Peyer's patch (tissue), 4 donors: ENCODE data around the gene CEACAM4. TPM values are rescaled to one million over a fixed set of nuclear protein-coding genes. Genes with fewer than 3 reads are reported as not detected.

Experiments
- DNase-seq, 3 donors: peaks; one replicate each; pipeline ENCODE4 v3.0.0-alpha.2; 2017 to 2019
- H3K27ac ChIP-seq, 4 donors: fragments of 200-600 bp; sonication (generic); one replicate each; pipeline ENCODE4 v1.5.1; 2016 to 2019
- H3K27me3 ChIP-seq, 2 donors: fragments of 200-600 bp; sonication (generic); one replicate each; pipeline ENCODE4 v1.5.1; 2019
- H3K36me3 ChIP-seq, 3 donors: fragments of 200-600 bp; sonication (generic); one replicate each; pipeline ENCODE4 v1.5.1; 2016 to 2019
- H3K4me1 ChIP-seq, 4 donors: fragments of 200-600 bp; sonication (generic); one replicate each; pipeline ENCODE4 v1.5.1; 2016 to 2019
- H3K4me3 ChIP-seq, 4 donors: fragments of 200-600 bp; sonication (generic); 1 replicate in 3 of 4; 2 replicates in 1 of 4; pipeline ENCODE4 v1.5.1; 2016 to 2019; ENCODE audit warnings: mild to moderate bottlenecking in 1 of 4
- H3K9me3 ChIP-seq, 4 donors: fragments of 200-600 bp; sonication (generic); one replicate each; pipeline ENCODE4 v1.5.1; 2016 to 2019; ENCODE audit warnings: mild to moderate bottlenecking in 1 of 4
- CTCF ChIP-seq, 6 experiments: fragments of 450-650 bp in 4 of 6; fragments of 200-600 bp in 2 of 6; sonication (generic) in 1 of 6; IDR thresholded peaks; one replicate each; pipeline ENCODE4 v1.5.1; 2017 to 2019; ENCODE audit warnings: antibody characterized with exemption in 6 of 6, mild to moderate bottlenecking in 3 of 6, moderate library complexity in 1 of 6
- POLR2A ChIP-seq, 2 donors: fragments of 450-650 bp; IDR thresholded peaks; one replicate each; pipeline ENCODE4 v1.5.1; 2017; ENCODE audit warnings: antibody characterized with exemption in 2 of 2, mild to moderate bottlenecking in 2 of 2, moderate library complexity in 2 of 2
- total RNA-seq, 4 donors: library from RNA; depleted of rRNA; stranded (reverse); fragments of >200 nt; gene quantifications; one replicate each; pipeline ENCODE4 v1.1.0, GENCODE V29; 2016

Gene CEACAM4
- total RNA-seq, 4 donors from 2014 or later, result not detected

DNA sequence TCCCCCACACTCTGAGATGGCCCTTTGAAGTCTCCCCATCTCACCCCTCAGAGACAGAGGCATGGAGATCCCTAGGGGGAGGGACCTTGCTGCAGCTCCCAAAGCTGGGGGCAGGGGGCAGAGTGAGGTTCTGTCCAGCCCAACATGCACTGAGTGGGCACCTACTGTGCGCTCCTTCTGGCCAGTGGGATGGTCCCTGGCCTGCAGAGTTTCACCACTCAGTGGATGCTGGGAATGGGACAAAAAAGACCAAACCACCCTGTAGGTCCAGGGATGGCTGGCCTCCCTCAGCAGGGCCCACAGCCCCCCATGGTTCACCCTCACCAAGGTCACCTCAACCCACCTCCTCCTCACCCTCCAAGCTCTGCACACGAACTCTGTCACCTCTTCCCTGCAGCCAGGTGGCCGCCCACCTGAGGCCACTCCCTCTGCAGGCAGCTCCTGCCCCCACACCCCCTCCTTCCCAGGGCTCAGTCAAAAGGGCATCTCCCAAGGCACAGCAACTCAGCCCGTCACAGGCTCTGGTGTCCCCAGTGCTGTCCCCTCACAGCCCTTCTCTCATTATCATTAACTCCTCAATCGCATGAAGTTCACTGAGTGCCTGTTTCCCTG lies 34.8 kb downstream of the CEACAM4 start:
- H3K4me1 ChIP-seq, result no peaks in the 10 kb centered on the region
- no peak overlapping the region for H3K27ac ChIP-seq
- no peaks in the 10 kb centered on the region for H3K27me3 ChIP-seq
- no peaks in the 10 kb centered on the region for H3K9me3 ChIP-seq
- H3K4me3 ChIP-seq, result no peak overlapping the region
- no peaks in the 10 kb centered on the region for H3K36me3 ChIP-seq
- TF ChIP-seq CTCF (IDR thresholded peaks at IDR 0.05) (no peak), POLR2A (IDR thresholded peaks at IDR 0.05) (no peak)
- no peak for DNase-seq

DNA sequence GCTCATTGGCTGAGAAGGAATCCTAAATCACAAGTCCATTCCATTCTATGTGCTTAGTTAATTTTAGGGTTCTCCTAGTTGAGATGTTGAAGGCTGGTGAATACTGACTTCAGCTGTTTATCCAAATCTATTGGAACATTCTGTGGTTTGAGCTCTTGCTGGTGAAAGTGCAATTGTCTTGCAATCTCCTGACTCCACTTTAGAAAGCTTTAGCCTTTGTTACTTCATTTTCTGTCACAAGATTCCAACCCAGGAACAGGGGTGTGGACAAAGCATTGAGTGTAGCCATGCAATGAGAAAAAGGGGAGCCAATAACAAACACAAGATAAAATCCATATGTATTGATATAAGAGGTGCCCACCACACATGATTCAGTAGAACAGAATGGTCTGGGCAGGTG lies 35.9 kb downstream of the CEACAM4 start:
- no peak for DNase-seq
- no peak overlapping the region for H3K4me3 ChIP-seq
- H3K27ac ChIP-seq, result no peak overlapping the region
- H3K4me1 ChIP-seq, result no peaks in the 10 kb centered on the region
- TF ChIP-seq POLR2A (IDR thresholded peaks at IDR 0.05) (no peak), CTCF (IDR thresholded peaks at IDR 0.05) (no peak)
- no peaks in the 10 kb centered on the region for H3K36me3 ChIP-seq
- H3K27me3 ChIP-seq, result no peaks in the 10 kb centered on the region
- H3K9me3 ChIP-seq, result no peaks in the 10 kb centered on the region

DNA sequence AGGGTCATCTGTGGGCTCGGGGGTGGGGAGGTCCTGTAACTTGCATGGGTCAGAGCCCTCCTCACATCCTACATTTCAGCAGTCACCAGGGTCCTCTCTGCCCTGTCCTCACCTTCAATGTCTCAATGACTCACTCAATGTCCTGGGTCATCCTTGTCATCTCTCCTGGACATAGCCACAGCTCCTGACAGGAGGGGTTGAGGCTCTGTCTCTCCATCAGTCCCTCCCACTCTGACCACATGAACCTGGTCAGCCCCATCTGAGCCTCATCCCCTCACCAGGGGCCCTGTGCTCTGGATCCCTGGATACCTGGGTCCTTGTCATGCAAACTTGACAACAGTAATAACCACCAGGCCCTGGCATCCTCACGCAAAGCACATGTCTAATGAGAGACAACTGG lies 37.5 kb downstream of the CEACAM4 start:
- Histone ChIP-seq H3K27me3 (no peaks in the 10 kb centered on the region), H3K36me3 (no peaks in the 10 kb centered on the region), H3K27ac (no peak overlapping the region), H3K4me1 (no peaks in the 10 kb centered on the region), H3K9me3 (no peaks in the 10 kb centered on the region), H3K4me3 (no peak overlapping the region)
- DNase-seq, result no peak
- no peak for TF ChIP-seq CTCF (IDR thresholded peaks at IDR 0.05)
- TF ChIP-seq POLR2A (IDR thresholded peaks at IDR 0.05), result no peak

- no peak overlapping the region for H3K27ac ChIP-seq
- TF ChIP-seq POLR2A (IDR thresholded peaks at IDR 0.05), result no peak
- TF ChIP-seq CTCF (IDR thresholded peaks at IDR 0.05), result no peak
- H3K9me3 ChIP-seq, result no peaks in the 10 kb centered on the region
- DNase-seq, result no peak
- H3K27me3 ChIP-seq, result no peaks in the 10 kb centered on the region
- no peaks in the 10 kb centered on the region for H3K36me3 ChIP-seq
- no peaks in the 10 kb centered on the region for H3K4me1 ChIP-seq
- no peak overlapping the region for H3K4me3 ChIP-seq
These were observed 38.2 kb downstream of the CEACAM4 start for GRCh38 chr19:41588497-41589209.

DNA sequence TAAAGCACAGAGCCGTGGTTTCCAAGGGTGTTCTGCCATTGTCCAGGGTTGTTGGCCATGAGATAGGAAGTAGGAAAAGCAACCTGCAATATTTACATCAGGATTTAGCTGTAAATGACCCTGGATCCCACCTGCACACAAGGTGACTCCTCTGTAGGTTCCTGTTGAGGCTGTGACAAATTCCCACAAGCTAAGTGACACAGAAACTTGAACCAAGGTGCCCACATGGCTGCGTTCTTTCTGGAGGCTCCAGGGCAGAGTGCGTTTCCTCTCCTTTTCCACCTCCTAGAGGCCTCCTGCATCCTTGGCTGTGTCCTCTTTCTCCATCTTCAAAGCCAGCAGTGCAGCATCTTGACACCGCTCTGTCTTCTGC lies 39.0 kb downstream of the CEACAM4 start:
- Histone ChIP-seq H3K4me1 (no peaks in the 10 kb centered on the region), H3K36me3 (no peaks in the 10 kb centered on the region), H3K4me3 (no peak overlapping the region), H3K27me3 (no peaks in the 10 kb centered on the region), H3K9me3 (no peaks in the 10 kb centered on the region), H3K27ac (no peak overlapping the region)
- DNase-seq, result no peak
- no peak for TF ChIP-seq CTCF (IDR thresholded peaks at IDR 0.05)
- no peak for TF ChIP-seq POLR2A (IDR thresholded peaks at IDR 0.05)
